Left ventricle myocardium superior (tissue), 1 donor: ENCODE data around the gene CENPQ. TPM values are rescaled to one million over a fixed set of nuclear protein-coding genes. Genes with fewer than 3 reads are reported as not detected.

Experiments
- ATAC-seq: fragments of 200-7000 bp; cut with Tn5 transposase; one replicate; pipeline ENCODE4 v1.9.1; 2020; ENCODE audit warnings: mild to moderate bottlenecking, moderate library complexity
- DNase-seq: peaks from one replicate; pipeline ENCODE4 v3.0.0-alpha.2; 2020
- intact Hi-C: fragments of 100-400 bp; cut with micrococcal nuclease; formaldehyde crosslinking; loops from one replicate; pipeline ENCODE4 v1.11.0; 2022
- total RNA-seq: library from RNA; stranded (reverse); fragmentation: NEBNext Ultra II Directional; extraction: Animal tissue kit (Norgen Biotek cat#: 25700); gene quantifications from one replicate; pipeline ENCODE4 v1.2.1, GENCODE V29; 2021
- donor health status: DM: no; HTN: yes; CAD: no; lungs with severe emphysema.

CENPQ gene
- total RNA-seq, 1 donor from 2014 or later: 3.2 TPM

GRCh38 chr6:49497304-49497703, 34.1 kb downstream of the CENPQ start:
- intact Hi-C loops: no loop called here
- ATAC-seq (no peak), DNase-seq (no peak)

DNA sequence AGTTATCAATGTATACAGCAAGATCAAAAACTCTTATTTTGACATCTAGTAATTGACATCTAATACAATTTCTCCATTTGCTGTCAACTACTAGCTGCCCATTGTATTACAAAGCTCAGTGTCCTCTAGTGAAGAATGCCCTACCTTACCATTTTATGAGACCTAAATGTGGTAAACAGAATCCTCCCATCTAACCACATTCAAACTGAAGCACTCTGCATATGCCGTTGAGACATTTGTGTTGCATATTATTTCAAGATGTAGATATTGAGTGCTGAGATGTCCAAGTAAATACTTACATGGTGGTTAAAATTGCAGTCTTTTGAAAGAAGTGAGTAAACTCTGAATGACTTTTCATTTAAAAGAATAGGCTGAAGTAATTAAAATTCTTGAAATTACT, 36.0 kb downstream of the CENPQ start:
- DNase-seq (no peak), ATAC-seq (no peak)
- intact Hi-C loops: no loop called here

DNA sequence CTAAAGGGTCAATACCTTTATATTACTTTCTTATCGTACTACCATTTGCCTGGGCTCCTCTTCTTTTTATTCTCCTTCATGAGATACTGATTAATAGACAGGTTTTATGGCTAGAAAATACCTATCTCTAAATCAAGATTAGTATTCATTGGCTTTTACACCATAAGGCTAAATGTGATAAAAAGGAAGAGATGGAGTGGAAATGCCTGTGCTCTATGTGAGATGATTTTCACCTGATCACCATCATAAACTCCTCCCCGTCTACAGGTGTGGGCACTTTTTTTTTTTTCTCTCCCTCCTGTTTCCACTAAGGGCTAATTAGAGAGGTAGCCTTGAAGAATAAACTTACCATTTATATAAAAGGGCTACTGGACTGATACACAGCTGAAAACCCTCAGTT, 36.5 kb downstream of the CENPQ start, which contains the start of gene GLYATL3:
Gene GLYATL3 (plus strand): TSS at position 301 of the 400 bp plus-strand sequence. CDS start 12,068 bp downstream, outside the sequence.
- intact Hi-C loops: no loop called here
- ATAC-seq (no peak), DNase-seq (no peak)

DNA sequence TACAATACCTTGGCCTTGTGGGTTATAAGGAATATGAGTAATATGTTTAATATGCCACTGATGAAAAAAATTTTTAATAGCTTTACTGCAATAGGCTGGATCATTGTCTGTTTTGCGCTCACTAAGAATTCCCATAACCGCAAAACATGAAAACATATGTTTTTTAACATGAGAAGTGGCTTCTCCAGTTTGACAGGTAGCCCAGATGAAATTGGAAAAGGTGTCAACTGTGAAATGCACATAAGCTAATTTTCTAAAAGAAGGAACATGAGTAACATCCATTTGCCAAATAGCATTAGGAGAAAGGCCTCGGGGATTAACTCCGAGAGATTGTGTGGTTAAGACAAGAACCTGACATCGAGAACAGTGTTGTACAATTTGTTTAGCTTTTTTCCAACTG, 41.5 kb downstream of the CENPQ start:
- no peak for DNase-seq
- intact Hi-C loops: no loop called here
- no peak for ATAC-seq

DNA sequence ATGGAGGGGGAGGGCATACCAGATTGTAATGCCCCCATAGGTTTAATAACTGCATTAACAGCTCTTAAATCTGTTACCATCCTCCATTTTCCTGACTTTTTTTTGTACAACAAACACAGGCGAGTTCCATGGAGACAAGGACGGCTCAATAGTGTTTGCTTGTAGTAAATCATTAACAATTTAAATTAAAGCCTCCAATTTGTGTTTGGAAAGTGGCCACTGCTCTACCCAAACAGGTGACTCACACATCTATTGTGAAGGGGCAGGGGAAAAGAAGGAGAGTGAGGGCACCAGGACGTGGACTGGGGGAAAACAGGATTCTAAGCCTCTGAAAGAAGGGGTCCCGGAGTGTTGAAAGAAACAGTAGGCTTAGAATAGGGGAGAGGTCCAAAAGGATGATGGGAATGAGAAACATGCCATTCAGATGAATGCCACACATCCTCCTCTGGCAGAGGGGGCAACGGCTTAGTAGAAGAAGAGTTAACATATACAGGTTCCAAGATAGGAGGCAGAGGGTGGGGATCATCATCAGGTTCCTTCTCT, 43.5 kb downstream of the CENPQ start:
- no peak for DNase-seq

DNA sequence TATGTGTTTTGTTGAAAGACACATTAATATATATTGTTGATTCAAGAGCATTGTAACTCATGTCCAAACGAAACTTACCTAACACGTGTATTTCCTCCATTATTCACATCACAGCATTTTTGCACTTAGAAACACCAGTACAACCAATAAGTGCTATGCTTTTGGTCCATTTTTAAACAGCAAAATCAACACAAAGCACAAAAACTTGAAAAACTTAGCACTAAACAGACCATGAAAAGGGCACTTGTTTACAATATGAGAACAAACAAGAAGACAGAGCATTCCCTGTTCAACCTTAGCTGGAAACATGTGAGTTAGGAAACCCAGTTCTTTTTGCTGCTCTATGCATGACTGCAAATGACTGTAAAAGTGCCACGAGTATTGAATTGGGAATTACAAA, 46.2 kb downstream of the CENPQ start:
- ATAC-seq: no peak
- intact Hi-C loops: no loop called here
- DNase-seq: no peak

More for the DNA sequence above, 43.5 kb downstream of the CENPQ start:
- ATAC-seq: no peak
- intact Hi-C loops: no loop called here

DNA sequence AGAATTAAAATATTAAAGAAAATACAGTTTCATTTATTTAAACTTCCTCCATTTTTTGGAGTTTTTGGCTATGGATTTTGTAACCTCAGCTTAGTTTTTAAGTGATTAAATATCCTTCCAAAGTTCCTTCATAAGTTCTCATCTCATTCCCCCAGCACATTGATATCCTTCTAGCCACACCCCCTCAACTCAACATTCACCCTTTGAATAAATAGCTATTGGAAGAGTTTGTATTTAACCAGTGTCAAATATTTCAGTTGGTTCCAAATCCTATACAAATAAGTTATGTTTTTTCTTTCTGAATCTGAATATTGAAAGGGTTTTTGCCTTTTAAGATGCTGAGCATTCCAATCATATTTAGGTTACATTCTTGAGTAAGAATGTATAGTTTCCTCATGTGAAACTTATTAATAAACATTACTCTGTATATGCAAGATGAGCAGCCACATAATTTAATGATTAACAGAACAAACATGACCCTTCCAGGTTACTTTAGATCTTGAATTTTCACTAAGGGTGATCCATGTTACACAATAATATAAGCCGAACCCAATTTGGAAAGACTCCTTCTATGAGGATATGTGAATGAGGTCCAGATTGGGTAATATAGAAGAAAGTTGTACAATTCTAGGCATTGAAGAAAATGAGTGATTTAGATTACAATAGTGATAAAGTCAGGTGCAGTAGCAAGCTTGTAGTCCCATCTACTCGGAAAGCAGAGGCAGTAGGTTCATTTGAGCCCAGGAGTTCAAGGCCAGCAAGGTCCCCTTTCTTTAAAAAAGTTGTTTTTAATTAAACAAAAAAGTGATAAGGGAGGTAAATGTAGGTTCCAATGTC, 50.2 kb downstream of the CENPQ start:
- ATAC-seq (no peak), DNase-seq (no peak)
- intact Hi-C loops: no loop called here

DNA sequence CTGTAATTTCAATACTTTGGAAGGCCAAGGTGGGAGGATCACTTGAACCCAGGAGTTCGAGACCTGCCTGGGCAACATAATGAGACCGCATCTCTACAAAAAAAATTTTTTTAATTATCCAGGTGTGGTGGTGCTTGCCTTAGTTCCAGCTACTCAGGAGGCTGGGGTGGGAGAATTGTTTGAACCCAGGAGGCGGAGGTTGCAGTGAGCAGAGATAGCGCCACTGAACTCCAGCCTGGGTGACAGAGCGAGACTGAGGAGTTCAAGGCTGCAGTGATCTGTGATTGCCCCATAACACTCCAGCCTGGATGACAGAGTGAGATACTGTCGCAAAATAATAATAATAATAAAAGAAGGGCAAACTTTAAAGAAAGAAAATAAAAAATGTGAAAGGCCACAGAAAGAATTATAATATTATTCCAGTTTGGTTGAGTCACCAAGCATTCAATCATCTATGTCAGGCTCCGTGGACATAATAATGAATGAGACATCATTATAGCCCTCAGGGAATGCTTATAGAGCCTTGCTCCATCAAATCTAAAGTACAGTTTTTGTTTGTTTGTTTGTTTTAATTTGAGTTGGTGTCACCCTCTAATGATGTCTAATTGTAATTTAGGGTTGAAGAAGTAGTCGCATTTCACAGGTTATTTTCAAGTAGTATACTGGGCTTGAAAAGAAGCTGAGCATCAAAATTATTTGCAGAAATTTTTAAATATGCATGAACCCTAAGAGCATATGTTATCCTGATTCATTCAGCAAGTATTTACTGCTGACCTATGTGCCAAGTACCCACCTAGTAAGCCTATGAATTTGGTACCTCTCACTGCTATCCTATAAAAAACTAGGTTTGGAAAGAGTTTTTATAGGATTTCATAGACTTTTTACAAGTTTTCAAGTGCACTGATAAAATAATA, 51.7 kb downstream of the CENPQ start:
- intact Hi-C loops: no loop called here
- no peak for ATAC-seq

DNA sequence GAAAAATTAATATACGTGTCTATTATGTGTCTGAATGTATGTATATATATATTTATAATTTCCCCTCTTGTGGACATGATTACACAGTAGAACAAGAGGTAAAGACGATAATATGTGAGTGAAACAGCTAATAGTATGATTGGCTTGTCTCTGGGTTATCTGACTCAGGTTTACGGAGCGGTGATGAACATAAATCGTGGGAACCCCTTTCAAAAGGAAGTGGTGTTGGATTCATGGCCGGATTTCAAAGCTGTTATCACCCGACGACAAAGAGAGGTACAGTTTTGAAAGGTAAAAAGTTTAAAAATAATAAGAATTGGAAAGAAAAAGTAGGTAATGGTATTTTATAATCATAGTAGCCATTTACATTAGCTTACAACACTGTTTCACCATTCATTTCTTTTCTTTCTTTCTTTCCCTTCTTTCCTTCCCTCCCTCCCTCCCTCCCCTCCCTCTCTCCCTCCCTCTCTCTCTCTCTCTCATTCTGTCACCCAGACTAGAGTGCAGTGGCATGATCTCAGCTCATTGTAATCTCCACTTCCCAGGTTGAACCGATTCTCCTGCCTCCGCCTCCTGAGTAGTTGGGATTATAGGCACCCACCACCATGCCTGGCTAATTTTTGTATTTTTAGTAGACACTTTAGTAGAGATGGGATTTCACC, 52.4 kb downstream of the CENPQ start:
- intact Hi-C loops: no loop called here
- no peak for DNase-seq

More for the DNA sequence above, 51.7 kb downstream of the CENPQ start:
- no peak for DNase-seq

DNA sequence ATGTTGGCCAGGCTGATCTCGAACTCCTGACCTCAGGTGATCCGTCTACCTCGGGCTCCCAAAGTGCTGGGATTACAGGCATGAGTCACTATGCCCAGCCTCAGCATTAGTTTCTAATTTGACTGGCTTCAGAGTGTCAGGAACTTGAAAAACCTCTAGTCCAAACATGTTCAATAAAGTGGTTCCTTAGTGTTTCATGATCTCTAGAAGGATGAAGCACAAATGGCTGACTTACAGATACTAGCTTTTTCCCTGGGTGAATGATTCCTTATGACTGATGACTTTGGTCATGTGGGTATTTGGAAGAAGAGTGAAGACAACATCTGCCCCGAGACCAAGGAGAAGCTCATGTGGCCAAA, 53.0 kb downstream of the CENPQ start:
- ATAC-seq (no peak), DNase-seq (no peak)
- intact Hi-C loops: no loop called here

More for the DNA sequence above, 52.4 kb downstream of the CENPQ start:
- no peak for ATAC-seq

DNA sequence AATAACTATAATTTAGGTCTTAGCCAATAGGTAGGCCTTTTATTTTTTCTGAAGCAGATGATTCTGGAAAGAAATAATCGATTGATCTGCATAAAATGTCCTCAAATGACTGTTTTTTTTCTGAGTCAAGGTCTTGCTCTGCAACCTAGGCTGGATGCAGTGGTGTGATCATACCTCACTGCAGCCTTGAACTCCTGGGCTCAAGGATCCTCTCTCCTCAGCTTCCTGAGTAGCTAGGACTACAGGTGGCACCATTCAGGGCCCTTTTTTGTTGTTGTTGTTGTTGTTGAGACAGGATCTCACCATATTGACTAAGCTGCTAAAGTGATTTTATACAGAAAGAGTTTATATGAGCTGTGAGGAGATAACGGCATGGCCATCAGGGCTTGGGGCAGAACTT, 54.7 kb downstream of the CENPQ start:
- DNase-seq (no peak), ATAC-seq (no peak)
- intact Hi-C loops: no loop called here

DNA sequence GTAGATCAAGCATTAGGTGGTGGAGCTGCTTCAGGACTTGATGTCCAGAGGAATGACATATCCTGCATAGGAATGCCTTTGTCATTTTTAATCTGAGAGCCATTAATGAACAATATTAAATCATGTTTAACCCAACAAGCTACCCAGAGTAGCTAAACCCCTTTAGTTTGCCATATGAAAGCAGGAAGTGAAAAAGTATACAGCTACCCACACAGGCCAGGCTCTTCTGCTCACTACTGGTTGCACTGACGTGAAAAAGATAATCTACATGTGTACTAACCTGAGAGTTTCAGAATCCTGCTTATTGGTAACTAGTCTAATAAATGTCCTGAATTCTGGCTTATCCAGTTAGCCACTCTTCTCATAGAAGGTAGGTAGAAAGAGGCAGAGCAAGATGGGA, 56.5 kb downstream of the CENPQ start:
- ATAC-seq: no peak
- intact Hi-C loops: no loop called here
- no peak for DNase-seq

DNA sequence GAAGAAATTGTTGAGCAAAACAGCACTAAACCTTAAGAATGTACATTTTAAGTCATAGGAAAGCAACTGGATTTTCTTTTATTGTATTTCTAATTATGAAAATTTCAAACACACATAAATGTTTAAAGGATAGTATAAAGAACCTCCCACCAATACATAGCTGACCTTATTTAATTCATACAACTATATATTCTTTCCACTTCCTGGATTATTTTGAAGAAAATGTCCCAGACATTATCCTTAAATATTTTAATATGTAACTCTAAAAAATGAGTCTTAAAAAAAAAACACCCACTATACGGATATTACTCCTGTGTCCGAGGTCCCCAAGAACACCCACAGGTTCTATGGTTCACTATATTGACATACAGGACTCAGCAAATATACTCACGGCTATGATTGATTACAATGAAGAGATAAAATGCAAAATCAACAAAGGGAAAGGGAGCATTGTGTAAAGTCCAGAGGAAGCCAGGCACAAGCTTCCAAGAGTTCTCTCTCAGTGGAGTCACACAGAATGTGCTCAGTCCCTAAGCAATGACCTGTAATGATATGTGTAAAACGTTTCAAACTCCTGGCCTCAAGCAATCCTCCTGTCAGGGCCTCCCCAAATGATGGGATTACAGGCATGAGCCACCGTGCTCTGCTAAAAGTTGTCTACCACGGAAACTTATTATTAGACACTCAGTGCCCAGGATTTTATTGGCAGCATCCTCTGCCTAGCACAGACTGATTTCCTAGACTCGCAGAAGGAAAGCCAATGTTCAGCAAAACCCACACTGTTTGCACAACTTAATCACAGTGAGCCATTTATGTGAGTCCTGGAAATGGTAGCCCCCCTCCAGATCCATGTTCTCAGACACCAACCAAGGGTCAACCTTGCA, 59.8 kb downstream of the CENPQ start:
- ATAC-seq (no peak), DNase-seq (no peak)
- intact Hi-C loops: no loop called here

DNA sequence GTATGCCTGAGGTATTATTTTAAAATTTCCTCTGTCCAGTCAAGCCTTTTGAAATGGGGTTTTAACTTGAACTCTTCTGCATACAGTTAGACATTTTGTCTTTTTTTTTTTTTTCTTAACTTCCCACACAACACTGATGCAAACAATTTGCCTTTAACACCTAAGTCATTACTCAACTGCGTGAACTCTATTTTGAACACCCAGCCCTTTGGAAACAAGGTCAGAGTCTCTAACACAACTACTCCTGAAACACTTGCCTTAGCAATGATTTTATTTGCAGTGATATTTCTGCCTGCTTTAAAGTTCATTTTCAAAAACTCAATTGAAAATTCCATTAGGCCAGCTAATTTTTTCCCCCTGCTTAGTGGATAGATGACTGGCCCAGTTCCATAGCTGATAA, 60.7 kb downstream of the CENPQ start:
- intact Hi-C loops: no loop called here
- no peak for DNase-seq
- ATAC-seq: no peak

- intact Hi-C loops: no loop called here
- no peak for ATAC-seq
Observed at GRCh38 chr6:49524541-49524940, 61.4 kb downstream of the CENPQ start.

GRCh38 chr6:49526598-49526997, 63.4 kb downstream of the CENPQ start:
- DNase-seq: no peak
- no peak for ATAC-seq
- intact Hi-C loops: no loop called here

More at GRCh38 chr6:49524541-49524940, 61.4 kb downstream of the CENPQ start:
- DNase-seq: no peak

GRCh38 chr6:49527320-49527719, 64.2 kb downstream of the CENPQ start:
- DNase-seq (no peak), ATAC-seq (no peak)
- intact Hi-C loops: no loop called here

GRCh38 chr6:49528571-49528970, 65.4 kb downstream of the CENPQ start:
- ATAC-seq (no peak), DNase-seq (no peak)
- intact Hi-C loops: no loop called here
